Measurements from ENCODE around the gene PUS10.
"Not testable (repeated sequence)": the region's sequence is repeated elsewhere in the genome, so short reads cannot be mapped to it uniquely, and the experiment has no call there.

Gene PUS10

GRCh38 chr2:61009355-61009754 lies 8.7 kb downstream of the PUS10 start:
- DNase-seq, result no peak

GRCh38 chr2:61006486-61007105 lies 11.5 kb downstream of the PUS10 start:
- no peak for DNase-seq

- no peak for DNase-seq
These were observed 12.3 kb downstream of the PUS10 start for GRCh38 chr2:61005736-61006135.

- DNase-seq, result no peak
These were observed 19.2 kb downstream of the PUS10 start for GRCh38 chr2:60998628-60999545.

GRCh38 chr2:60994131-60994530 lies 23.9 kb downstream of the PUS10 start:
- DNase-seq, result no peak

- DNase-seq, result no peak
These were observed 25.1 kb downstream of the PUS10 start for GRCh38 chr2:60992985-60993392.

- DNase-seq, result no peak
These were observed 26.4 kb downstream of the PUS10 start for GRCh38 chr2:60991644-60992043.

GRCh38 chr2:60989259-60989658 lies 28.8 kb downstream of the PUS10 start:
- no peak for DNase-seq

GRCh38 chr2:60987656-60988055 lies 30.4 kb downstream of the PUS10 start:
- not testable (repeated sequence) for DNase-seq

- no peak for DNase-seq
These were observed 31.0 kb downstream of the PUS10 start for GRCh38 chr2:60987041-60987440.

GRCh38 chr2:60984720-60985119 lies 33.3 kb downstream of the PUS10 start:
- no peak for DNase-seq

GRCh38 chr2:60982066-60982465 lies 36.0 kb downstream of the PUS10 start:
- DNase-seq, result not testable (repeated sequence)

- DNase-seq, result no peak
These were observed 37.8 kb downstream of the PUS10 start for GRCh38 chr2:60980071-60980815.

- DNase-seq, result no peak
These were observed 38.8 kb downstream of the PUS10 start for GRCh38 chr2:60979231-60979630.

- DNase-seq, result no peak
These were observed 40.5 kb downstream of the PUS10 start for GRCh38 chr2:60977562-60977895.

GRCh38 chr2:60976875-60977561 lies 41.0 kb downstream of the PUS10 start:
- DNase-seq, result no peak

GRCh38 chr2:60976256-60976850 lies 41.7 kb downstream of the PUS10 start:
- DNase-seq, result no peak

- DNase-seq, result no peak
These were observed 43.4 kb downstream of the PUS10 start for GRCh38 chr2:60974652-60975051.

GRCh38 chr2:60973705-60974104 lies 44.4 kb downstream of the PUS10 start:
- DNase-seq, result no peak

- DNase-seq, result no peak
These were observed 45.0 kb downstream of the PUS10 start for GRCh38 chr2:60972889-60973656.

- DNase-seq, result no peak
These were observed 51.3 kb downstream of the PUS10 start for GRCh38 chr2:60966507-60967405.
